AG09309 (cell line): ENCODE results near the gene CORO7.
"Not testable (repeated sequence)": the region's sequence is repeated elsewhere in the genome, so short reads cannot be mapped to it uniquely, and the experiment has no call there.

ENCODE experiments used
- DNase-seq: peaks from one replicate; pipeline ENCODE4 v3.0.0-alpha.2; 2010; ENCODE audit warnings: low read depth
- H3K4me3 ChIP-seq: 2 replicates; pipeline ENCODE4 v1.5.1; 2011; ENCODE audit warnings: mild to moderate bottlenecking, low read depth, low read length, moderate library complexity; ENCODE audit not compliant: control insufficient read depth
- TF ChIP-seq, protein P1 (sequence below): IDR thresholded peaks from 2 replicates; pipeline ENCODE4 v1.5.1; 2011; ENCODE audit warnings: mild to moderate bottlenecking, low read depth, low read length, inconsistent platforms; ENCODE audit not compliant: insufficient read depth, control insufficient read depth; ENCODE audit errors: missing control alignments

CORO7 gene

DNA sequence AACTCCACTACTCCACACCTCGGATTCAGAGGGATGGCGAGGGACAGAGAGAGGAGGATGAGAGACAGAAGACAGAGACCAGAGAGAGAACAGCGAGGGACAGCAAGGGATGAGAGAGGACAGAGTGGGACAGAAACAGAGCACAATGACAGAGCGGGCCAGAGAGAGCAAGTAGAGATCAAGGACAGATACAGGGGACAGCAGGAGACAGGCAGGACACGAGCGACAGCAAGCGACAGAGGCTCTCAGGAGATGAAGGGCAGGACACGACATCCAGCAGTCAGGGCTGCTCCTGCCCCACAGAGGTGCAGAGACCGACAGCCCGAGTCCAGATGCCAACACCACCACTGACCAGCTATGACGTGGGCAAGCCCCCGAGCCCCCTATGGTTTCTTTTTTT is 14.9 kb downstream of the CORO7 start:
- no peak for DNase-seq
- no peak overlapping the region for H3K4me3 ChIP-seq
- TF ChIP-seq, protein P1, sequence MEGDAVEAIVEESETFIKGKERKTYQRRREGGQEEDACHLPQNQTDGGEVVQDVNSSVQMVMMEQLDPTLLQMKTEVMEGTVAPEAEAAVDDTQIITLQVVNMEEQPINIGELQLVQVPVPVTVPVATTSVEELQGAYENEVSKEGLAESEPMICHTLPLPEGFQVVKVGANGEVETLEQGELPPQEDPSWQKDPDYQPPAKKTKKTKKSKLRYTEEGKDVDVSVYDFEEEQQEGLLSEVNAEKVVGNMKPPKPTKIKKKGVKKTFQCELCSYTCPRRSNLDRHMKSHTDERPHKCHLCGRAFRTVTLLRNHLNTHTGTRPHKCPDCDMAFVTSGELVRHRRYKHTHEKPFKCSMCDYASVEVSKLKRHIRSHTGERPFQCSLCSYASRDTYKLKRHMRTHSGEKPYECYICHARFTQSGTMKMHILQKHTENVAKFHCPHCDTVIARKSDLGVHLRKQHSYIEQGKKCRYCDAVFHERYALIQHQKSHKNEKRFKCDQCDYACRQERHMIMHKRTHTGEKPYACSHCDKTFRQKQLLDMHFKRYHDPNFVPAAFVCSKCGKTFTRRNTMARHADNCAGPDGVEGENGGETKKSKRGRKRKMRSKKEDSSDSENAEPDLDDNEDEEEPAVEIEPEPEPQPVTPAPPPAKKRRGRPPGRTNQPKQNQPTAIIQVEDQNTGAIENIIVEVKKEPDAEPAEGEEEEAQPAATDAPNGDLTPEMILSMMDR: no peak

DNA sequence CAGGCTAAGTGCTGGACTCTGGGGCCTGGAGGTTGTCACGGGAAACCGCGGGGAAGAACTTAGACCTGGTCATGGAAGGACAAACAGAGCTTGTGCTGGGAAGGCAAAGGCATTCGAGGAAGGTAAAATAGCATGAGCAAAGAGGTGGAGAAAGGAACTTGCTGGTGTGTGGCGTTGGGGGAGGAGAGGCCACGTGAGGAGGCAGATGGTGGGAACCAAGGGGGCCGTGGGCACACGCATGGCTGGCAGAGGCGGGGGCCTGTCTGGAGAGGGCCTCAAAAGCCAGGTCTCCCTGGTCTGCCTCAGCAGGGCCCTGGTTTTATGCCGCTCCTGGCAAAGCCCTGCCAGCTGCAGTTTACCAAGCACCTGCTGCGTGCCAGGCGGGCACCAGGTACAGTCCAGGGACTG is 15.3 kb downstream of the CORO7 start:
- H3K4me3 ChIP-seq: no peak overlapping the region
- no peak for DNase-seq
- TF ChIP-seq, protein P1: no peak

DNA sequence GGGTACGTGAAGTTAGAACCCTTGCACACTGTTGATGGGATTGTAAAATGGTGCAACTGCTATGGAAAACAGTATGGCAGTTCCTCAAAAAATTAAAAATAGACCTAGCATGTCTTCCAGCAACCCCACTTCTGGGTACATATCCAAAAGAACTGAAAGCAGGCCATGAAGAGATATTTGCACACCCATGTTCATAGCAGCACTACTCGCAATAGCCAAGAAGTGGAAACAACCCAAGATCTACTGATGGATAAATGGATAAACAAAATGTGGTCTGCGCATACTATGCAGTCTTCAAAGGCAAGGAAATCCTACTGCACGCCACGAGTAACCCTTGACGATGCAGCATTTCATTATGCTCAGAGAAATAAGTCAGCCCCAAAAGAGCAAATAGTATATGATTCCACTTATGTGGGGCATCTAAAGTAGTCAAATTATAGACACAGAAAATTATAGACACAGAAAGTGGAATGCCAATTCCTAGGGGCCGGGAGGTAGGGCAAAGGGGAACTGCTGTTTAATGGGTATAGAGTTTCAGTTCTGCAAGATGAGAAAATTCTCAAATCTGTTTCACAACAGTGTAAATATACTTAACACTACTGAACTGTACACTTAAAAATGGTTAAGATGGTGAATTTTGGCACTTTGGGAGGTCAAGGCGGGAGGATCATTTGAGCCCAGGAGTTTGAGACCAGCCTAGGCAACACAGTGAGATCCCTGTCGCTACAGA is 17.2 kb downstream of the CORO7 start:
- TF ChIP-seq, protein P1: no peak
- no peak overlapping the region for H3K4me3 ChIP-seq
- DNase-seq: no peak

DNA sequence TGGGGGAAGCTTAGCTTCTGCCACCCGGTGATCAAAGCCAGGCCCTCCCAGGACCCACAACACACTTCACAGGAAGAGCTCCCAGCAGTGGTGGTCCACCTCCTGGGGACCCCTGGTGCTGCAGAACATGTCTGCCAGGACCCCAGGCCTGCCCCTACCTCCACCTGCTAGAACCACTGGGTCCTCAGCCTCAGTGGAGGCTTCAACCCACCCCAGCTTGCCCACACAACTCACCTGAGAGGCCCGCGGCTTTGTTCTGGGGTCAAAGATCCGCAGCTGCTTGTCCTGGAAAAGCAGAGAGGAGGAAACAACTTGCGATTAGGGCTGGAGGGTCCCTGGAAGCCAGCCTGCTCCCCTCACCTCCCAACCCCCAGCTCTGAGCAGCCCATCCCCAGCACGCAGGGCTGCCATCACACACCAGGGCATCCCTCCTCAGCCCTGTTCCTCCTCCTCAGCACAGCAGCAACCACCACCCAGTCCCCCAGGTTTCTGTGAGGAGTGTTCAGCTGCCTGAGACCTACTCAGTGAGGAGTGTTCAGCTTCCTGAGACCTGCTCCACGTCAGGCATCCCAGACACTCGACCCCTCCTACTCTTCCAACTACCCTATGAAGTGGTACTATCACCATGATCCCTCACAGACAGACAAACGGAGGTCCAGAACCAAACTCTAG is 21.2 kb downstream of the CORO7 start:
- TF ChIP-seq, protein P1: no peak
- no peak overlapping the region for H3K4me3 ChIP-seq
- DNase-seq: no peak

DNA sequence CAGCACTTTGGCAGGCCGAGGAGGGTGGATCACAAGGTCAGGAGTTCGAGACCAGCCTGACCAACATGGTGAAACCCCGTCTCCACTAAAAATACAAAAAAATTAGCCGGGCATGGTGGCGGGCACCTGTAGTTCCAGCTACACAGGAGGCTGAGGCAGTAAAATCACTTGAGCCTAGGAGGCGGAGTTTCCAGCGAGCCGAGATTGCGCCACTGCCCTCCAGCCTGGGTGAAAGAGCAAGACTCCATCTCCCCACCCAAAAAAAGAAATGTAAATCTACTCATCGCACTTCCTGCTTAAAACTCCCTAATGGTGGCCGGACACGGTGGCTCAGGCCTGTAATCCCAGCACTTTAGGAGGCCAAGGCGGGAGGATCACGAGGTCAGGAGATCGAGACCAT is 22.5 kb downstream of the CORO7 start:
- not testable (repeated sequence) for DNase-seq, H3K4me3 ChIP-seq

DNA sequence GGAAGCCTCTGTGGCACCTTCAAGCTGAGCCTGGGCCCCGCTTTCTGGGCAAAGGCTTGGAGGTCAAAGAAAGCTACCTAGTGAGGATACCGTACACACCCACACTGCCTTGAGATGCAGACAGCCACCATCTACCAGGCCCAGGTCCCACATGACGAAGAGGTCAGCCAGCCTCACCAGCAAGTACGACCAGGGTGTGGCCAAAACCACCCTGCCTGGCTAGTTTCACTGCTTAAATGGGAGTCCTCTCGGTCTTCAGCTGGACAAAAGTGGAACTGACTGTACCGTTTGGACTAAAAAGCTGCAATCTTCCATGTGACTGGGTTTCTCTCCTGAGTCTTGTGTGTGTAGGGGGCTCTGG is 23.2 kb downstream of the CORO7 start:
- no peak overlapping the region for H3K4me3 ChIP-seq
- TF ChIP-seq, protein P1: no peak

More for the DNA sequence above, 23.2 kb downstream of the CORO7 start:
- DNase-seq: no peak
